Neural cell (in vitro differentiated cells): ENCODE data around the gene TIAM2. TPM values are rescaled to one million over a fixed set of nuclear protein-coding genes. Genes with fewer than 3 reads are reported as not detected.

ENCODE experiments used
- H2AFZ ChIP-seq: fragments of 200-600, 300-800 bp; sonication (generic), shearing (Covaris generic); 2 replicates; pipeline ENCODE4 v1.6.0; 2014; ENCODE audit warnings: low read depth, mild to moderate bottlenecking, antibody characterized with exemption, low read length, moderate library complexity
- H3F3A ChIP-seq: fragments of 200-600 bp; shearing (Covaris generic); 2 replicates; pipeline ENCODE4 v1.6.1; 2016; ENCODE audit warnings: mild to moderate bottlenecking, moderate library complexity, mixed read lengths, antibody characterized with exemption, low read length; ENCODE audit not compliant: insufficient read depth, poor library complexity, severe bottlenecking
- H3K27ac ChIP-seq: fragments of 200-600, 300-800 bp; sonication (generic), shearing (Covaris generic); 2 replicates; pipeline ENCODE4 v1.5.1; 2014; ENCODE audit warnings: mild to moderate bottlenecking, low read length, moderate library complexity
- H3K27me3 ChIP-seq: fragments of 300-800, 200-600 bp; sonication (generic), shearing (Covaris generic); 2 replicates; pipeline ENCODE4 v1.6.0; 2014; ENCODE audit warnings: mild to moderate bottlenecking, low read depth, low read length, moderate library complexity; ENCODE audit not compliant: insufficient read depth
- H3K36me3 ChIP-seq: fragments of 300-800, 200-600 bp; sonication (generic), shearing (Covaris generic); 2 replicates; pipeline ENCODE4 v1.5.1; 2014; ENCODE audit warnings: mild to moderate bottlenecking, antibody characterized with exemption, low read length, moderate library complexity; ENCODE audit not compliant: insufficient read depth
- H3K4me2 ChIP-seq: fragments of 300-800, 200-600 bp; sonication (generic), shearing (Covaris generic); 2 replicates; pipeline ENCODE4 v1.6.0; 2014; ENCODE audit warnings: mild to moderate bottlenecking, low read length
- H3K4me3 ChIP-seq: fragments of 300-800, 200-600 bp; sonication (generic), shearing (Covaris generic); 2 replicates; pipeline ENCODE4 v1.5.1; 2014; ENCODE audit warnings: mild to moderate bottlenecking, low read length, moderate library complexity
- H3K79me2 ChIP-seq: fragments of 200-600 bp; shearing (Covaris generic); replicated peaks from 2 replicates; pipeline ENCODE4 v1.6.0; 2014; ENCODE audit warnings: mild to moderate bottlenecking, low read length, moderate library complexity; ENCODE audit not compliant: insufficient read depth
- H3K9ac ChIP-seq: fragments of 300-800, 200-600 bp; sonication (generic), shearing (Covaris generic); 2 replicates; pipeline ENCODE4 v1.6.1; 2016; ENCODE audit warnings: mild to moderate bottlenecking, low read length, mixed read lengths
- H3K9me2 ChIP-seq: fragments of 200-600 bp; shearing (Covaris generic); 2 replicates; pipeline ENCODE4 v1.6.1; 2016; ENCODE audit warnings: mild to moderate bottlenecking, low read length, mixed read lengths; ENCODE audit not compliant: insufficient read depth
- H3K9me3 ChIP-seq: fragments of 200-600, 300-800 bp; sonication (generic), shearing (Covaris generic); 2 replicates; pipeline ENCODE4 v1.6.1; 2016; ENCODE audit warnings: mild to moderate bottlenecking, mixed run types, low read length, moderate library complexity, mixed read lengths
- H4K20me1 ChIP-seq: fragments of 200-600 bp; shearing (Covaris generic); 2 replicates; pipeline ENCODE4 v1.6.1; 2016; ENCODE audit warnings: mild to moderate bottlenecking, mixed run types; ENCODE audit not compliant: insufficient read depth
- EP300 ChIP-seq: fragments of 450-650 bp; conservative IDR thresholded peaks from 2 replicates; pipeline ENCODE4 v1.6.1; 2014; ENCODE audit warnings: antibody characterized with exemption, mild to moderate bottlenecking, moderate library complexity; ENCODE audit not compliant: poor library complexity, severe bottlenecking
- EZH2 ChIP-seq: fragments of 200-600, 300-800 bp; shearing (Covaris generic), sonication (generic); IDR thresholded peaks from 2 replicates; pipeline ENCODE4 v1.6.1; 2014; ENCODE audit warnings: antibody characterized with exemption, low read length, borderline replicate concordance, mild to moderate bottlenecking; ENCODE audit not compliant: insufficient read depth, poor library complexity, severe bottlenecking
- MXI1 ChIP-seq: fragments of 450-650 bp; conservative IDR thresholded peaks from 2 replicates; pipeline ENCODE4 v1.6.1; 2014; ENCODE audit warnings: antibody characterized with exemption, mild to moderate bottlenecking; ENCODE audit not compliant: poor library complexity, severe bottlenecking
- POLR2AphosphoS5 ChIP-seq: IDR thresholded peaks from 2 replicates; pipeline ENCODE4 v1.6.1; 2012
- RAD21 ChIP-seq: fragments of 450-650 bp; conservative IDR thresholded peaks from 2 replicates; pipeline ENCODE4 v1.6.1; 2014; ENCODE audit warnings: antibody characterized with exemption, mild to moderate bottlenecking, moderate library complexity
- SMC3 ChIP-seq: fragments of 450-650 bp; conservative IDR thresholded peaks from 2 replicates; pipeline ENCODE4 v1.6.1; 2014; ENCODE audit warnings: antibody characterized with exemption, mild to moderate bottlenecking, moderate library complexity; ENCODE audit not compliant: poor library complexity
- TAF1 ChIP-seq: IDR thresholded peaks from 2 replicates; pipeline ENCODE4 v1.6.1; 2012; ENCODE audit warnings: low read depth
- polyA plus RNA-seq: library from polyadenylated mRNA; depleted of rRNA; stranded (reverse); fragments of >200 nt; gene quantifications from 2 replicates; pipeline ENCODE4 v1.2.3, GENCODE V29; 2014
- TF ChIP-seq, protein P1 (sequence below): IDR thresholded peaks from 2 replicates; pipeline ENCODE4 v1.6.1; 2012; ENCODE audit warnings: borderline replicate concordance
- TF ChIP-seq, protein P2 (sequence below): fragments of 450-650 bp; IDR thresholded peaks from 2 replicates; pipeline ENCODE4 v1.5.1; 2014; ENCODE audit warnings: antibody characterized with exemption, mild to moderate bottlenecking, moderate library complexity; ENCODE audit not compliant: poor library complexity, severe bottlenecking

The TIAM2 gene
- polyA plus RNA-seq, 1 donor from 2014 or later: 73.3 TPM

DNA sequence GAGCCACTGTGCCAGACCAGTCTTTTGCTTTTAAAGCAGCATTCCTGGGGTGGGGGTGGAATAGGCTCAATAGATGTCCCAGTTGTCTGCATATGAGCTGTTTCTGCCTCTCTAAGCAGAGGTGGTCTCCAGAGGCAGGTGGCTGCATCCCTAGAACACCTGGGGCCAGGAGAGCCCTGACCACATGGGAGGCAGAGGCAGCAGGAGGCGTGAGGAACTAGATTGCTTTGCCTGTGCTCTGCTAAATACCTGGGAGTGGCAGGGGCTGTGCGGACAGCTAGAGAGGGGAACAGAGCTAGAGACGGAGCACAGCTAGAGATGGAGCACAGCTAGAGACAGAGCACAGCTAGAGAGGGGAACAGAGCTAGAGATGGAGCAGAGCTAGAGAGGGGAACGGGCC lies 239.6 kb downstream of the TIAM2 start:
- Histone ChIP-seq H3K9me3 (no peaks in the 10 kb centered on the region), H3K27me3 (no peaks in the 10 kb centered on the region), H3K4me2 (no peak overlapping the region), H3K9me2 (no peaks in the 10 kb centered on the region), H3K9ac (no peak overlapping the region), H2AFZ (no peak overlapping the region), H4K20me1 (no peaks in the 10 kb centered on the region), H3F3A (no peaks in the 10 kb centered on the region), H3K79me2 (peaks cover 10% of the 10 kb centered on the region), H3K4me3 (no peak overlapping the region), H3K36me3 (peaks cover 5% of the 10 kb centered on the region), H3K27ac (no peak overlapping the region)
- TF ChIP-seq TAF1: no peak
- TF ChIP-seq EZH2: no peak
- TF ChIP-seq POLR2AphosphoS5: no peak
- TF ChIP-seq, protein P1, sequence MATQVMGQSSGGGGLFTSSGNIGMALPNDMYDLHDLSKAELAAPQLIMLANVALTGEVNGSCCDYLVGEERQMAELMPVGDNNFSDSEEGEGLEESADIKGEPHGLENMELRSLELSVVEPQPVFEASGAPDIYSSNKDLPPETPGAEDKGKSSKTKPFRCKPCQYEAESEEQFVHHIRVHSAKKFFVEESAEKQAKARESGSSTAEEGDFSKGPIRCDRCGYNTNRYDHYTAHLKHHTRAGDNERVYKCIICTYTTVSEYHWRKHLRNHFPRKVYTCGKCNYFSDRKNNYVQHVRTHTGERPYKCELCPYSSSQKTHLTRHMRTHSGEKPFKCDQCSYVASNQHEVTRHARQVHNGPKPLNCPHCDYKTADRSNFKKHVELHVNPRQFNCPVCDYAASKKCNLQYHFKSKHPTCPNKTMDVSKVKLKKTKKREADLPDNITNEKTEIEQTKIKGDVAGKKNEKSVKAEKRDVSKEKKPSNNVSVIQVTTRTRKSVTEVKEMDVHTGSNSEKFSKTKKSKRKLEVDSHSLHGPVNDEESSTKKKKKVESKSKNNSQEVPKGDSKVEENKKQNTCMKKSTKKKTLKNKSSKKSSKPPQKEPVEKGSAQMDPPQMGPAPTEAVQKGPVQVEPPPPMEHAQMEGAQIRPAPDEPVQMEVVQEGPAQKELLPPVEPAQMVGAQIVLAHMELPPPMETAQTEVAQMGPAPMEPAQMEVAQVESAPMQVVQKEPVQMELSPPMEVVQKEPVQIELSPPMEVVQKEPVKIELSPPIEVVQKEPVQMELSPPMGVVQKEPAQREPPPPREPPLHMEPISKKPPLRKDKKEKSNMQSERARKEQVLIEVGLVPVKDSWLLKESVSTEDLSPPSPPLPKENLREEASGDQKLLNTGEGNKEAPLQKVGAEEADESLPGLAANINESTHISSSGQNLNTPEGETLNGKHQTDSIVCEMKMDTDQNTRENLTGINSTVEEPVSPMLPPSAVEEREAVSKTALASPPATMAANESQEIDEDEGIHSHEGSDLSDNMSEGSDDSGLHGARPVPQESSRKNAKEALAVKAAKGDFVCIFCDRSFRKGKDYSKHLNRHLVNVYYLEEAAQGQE: no peak
- no peak for TF ChIP-seq SMC3
- no peak for TF ChIP-seq EP300
- TF ChIP-seq, protein P2, sequence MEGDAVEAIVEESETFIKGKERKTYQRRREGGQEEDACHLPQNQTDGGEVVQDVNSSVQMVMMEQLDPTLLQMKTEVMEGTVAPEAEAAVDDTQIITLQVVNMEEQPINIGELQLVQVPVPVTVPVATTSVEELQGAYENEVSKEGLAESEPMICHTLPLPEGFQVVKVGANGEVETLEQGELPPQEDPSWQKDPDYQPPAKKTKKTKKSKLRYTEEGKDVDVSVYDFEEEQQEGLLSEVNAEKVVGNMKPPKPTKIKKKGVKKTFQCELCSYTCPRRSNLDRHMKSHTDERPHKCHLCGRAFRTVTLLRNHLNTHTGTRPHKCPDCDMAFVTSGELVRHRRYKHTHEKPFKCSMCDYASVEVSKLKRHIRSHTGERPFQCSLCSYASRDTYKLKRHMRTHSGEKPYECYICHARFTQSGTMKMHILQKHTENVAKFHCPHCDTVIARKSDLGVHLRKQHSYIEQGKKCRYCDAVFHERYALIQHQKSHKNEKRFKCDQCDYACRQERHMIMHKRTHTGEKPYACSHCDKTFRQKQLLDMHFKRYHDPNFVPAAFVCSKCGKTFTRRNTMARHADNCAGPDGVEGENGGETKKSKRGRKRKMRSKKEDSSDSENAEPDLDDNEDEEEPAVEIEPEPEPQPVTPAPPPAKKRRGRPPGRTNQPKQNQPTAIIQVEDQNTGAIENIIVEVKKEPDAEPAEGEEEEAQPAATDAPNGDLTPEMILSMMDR: no peak
- no peak for TF ChIP-seq RAD21
- no peak for TF ChIP-seq MXI1

DNA sequence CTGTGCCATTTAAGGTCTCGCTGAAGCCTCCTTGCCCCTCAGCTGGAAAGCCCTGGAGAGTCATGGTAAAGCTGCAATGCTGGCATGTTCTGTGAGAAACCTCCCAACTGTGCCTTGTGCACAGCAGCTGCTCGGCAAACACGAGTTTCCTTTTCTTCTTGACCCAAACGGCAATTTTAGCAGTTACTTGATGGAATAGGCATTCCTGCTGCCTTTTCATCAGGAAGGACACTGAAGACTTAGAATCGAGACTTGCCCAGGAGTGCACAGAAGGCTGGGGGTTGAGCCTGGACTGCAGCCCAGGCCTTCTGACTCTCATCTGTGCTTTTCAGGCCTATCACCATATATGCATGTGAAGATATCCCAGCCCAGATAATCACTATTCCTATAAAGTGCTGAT lies 240.0 kb downstream of the TIAM2 start:
- no peak overlapping the region for H3K4me3 ChIP-seq
- H3K27me3 ChIP-seq: no peaks in the 10 kb centered on the region
- no peak overlapping the region for H3K9ac ChIP-seq
- no peak overlapping the region for H2AFZ ChIP-seq
- H3K9me2 ChIP-seq: no peaks in the 10 kb centered on the region
- TF ChIP-seq TAF1 (no peak), EP300 (no peak), RAD21 (no peak), POLR2AphosphoS5 (no peak), SMC3 (no peak), MXI1 (no peak)
- TF ChIP-seq, protein P1: no peak
- TF ChIP-seq, protein P2: no peak
- H3F3A ChIP-seq: no peaks in the 10 kb centered on the region
- no peaks in the 10 kb centered on the region for H3K9me3 ChIP-seq
- no peak overlapping the region for H3K4me2 ChIP-seq
- no peaks in the 10 kb centered on the region for H4K20me1 ChIP-seq
- peaks cover 10% of the 10 kb centered on the region for H3K79me2 ChIP-seq
- H3K36me3 ChIP-seq: peaks cover 5% of the 10 kb centered on the region
- no peak overlapping the region for H3K27ac ChIP-seq
